ENCODE measurements around the gene CD101. TPM values are rescaled to one million over a fixed set of nuclear protein-coding genes. Genes with fewer than 3 reads are reported as not detected.

Gene CD101
- total and polyA plus RNA-seq, 2 experiments from 2014 or later = 1.2 to 1.3 TPM

DNA sequence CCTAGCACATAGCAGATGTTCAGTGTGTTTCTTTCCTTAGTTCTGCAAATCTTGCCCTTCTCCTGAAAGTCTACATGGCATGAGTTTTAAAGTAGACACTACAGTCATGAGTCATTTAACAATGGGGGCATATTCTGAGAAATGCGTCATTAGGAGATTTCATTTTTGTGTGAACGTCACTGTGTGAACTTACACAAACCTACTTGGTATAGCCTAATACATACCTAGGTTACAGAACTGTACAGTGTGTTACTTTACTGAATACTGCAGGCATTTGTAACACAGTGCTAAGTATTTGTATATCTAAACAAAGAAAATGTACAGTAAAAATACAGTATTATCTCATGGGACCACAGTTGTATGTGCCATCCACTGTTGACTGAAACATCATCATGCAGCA lies 68.6 kb downstream of the CD101 start (continued):
- TF ChIP-seq ZNF462 (CRISPR knock-in tag; IDR thresholded peaks at IDR 0.05) = no peak
- TF ChIP-seq ZNF114 (CRISPR knock-in tag; IDR thresholded peaks at IDR 0.05) = no peak

DNA sequence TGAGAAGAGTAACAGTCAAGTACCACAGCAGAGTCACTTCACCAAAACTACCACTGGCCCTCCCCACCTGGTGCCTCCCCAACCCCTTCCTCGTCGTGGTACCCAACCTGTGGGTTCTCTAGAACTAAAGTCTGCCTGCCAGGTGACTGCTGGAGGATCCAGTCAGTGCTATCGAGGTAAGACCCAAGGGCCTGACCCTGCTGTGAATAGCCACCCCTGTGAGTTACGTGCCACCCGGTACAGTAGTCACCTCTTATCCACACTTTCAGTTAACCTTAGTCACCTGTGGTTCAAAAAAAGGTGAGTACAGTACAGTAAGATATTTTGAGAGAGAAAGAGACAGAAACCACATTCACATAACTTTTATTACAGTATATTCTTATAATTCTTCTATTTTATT lies 75.1 kb downstream of the CD101 start:
- Mint-ChIP-seq H3K27me3 (ENCODE audit: insufficient read depth, low read depth, poor library complexity) (no peaks in the 10 kb centered on the region), H3K9me3 (no peaks in the 10 kb centered on the region), H3K4me1 (no peaks in the 10 kb centered on the region), H3K4me3 (no peak overlapping the region), H3K36me3 (ENCODE audit: low read depth) (peaks cover 66% of the 10 kb centered on the region), H3K27ac (no peak overlapping the region)
- no peaks in the 10 kb centered on the region for H3K27me3 ChIP-seq (ENCODE audit: insufficient read depth)
- peaks cover 15% of the 10 kb centered on the region for H3K79me2 ChIP-seq (replicated peaks; ENCODE audit: insufficient read depth)
- H3K4me2 ChIP-seq = no peak overlapping the region
- H3K27ac ChIP-seq (ENCODE audit: low read depth) = no peak overlapping the region
- ATAC-seq = no peak
- H3F3A ChIP-seq (replicated peaks; ENCODE audit: low read depth) = no peaks in the 10 kb centered on the region
- DNase-seq (ENCODE audit: low spot score) = no peak
- H3K4me1 ChIP-seq (ENCODE audit: insufficient read depth) = no peaks in the 10 kb centered on the region
- peaks cover 73% of the 10 kb centered on the region for H3K36me3 ChIP-seq (ENCODE audit: insufficient read depth)
- no peak overlapping the region for H3K4me3 ChIP-seq
- H4K20me1 ChIP-seq (replicated peaks; ENCODE audit: insufficient read depth) = peaks cover 3% of the 10 kb centered on the region
- no peaks in the 10 kb centered on the region for H3K9me2 ChIP-seq (ENCODE audit: insufficient read depth)
- H2AFZ ChIP-seq = no peak overlapping the region
- TF ChIP-seq POLR2AphosphoS5 (IDR thresholded peaks at IDR 0.05; ENCODE audit: low read depth) = no peak
- no peak for TF ChIP-seq ZNF331 (CRISPR knock-in tag; IDR thresholded peaks at IDR 0.05; ENCODE audit: low read depth)
- no peak for TF ChIP-seq NANOG (IDR thresholded peaks at IDR 0.05; ENCODE audit: borderline replicate concordance)
- no peak for TF ChIP-seq EZH2 (IDR thresholded peaks at IDR 0.05; ENCODE audit: low read depth, unreplicated experiment)
- TF ChIP-seq CREB1 (CRISPR knock-in tag; IDR thresholded peaks at IDR 0.05; ENCODE audit: low read depth) = no peak
- TF ChIP-seq ZNF462 (CRISPR knock-in tag; IDR thresholded peaks at IDR 0.05) = no peak
- no peak for TF ChIP-seq ZNF114 (CRISPR knock-in tag; IDR thresholded peaks at IDR 0.05)
- no peak for TF ChIP-seq ETS1 (IDR thresholded peaks at IDR 0.05)
- no peak for TF ChIP-seq EZH2phosphoT487 (IDR thresholded peaks at IDR 0.05; ENCODE audit: unreplicated experiment)
- no peak for TF ChIP-seq STAT1 (IDR thresholded peaks at IDR 0.05; ENCODE audit: unreplicated experiment)

All from GM23338 (cell line).